ENCODE data around the gene CCNI. TPM values are rescaled to one million over a fixed set of nuclear protein-coding genes. Genes with fewer than 3 reads are reported as not detected.
A peak's percentile ranks its signal among the peaks of the same experiment; 100 is the strongest.
"Not testable (repeated sequence)": the region's sequence is repeated elsewhere in the genome, so short reads cannot be mapped to it uniquely, and the experiment has no call there.

The CCNI gene
- total and polyA plus RNA-seq, 4 experiments from 2014 or later = 226 to 370 (median 356) TPM

GRCh38 chr4:77082886-77083608 is 7.3 kb upstream of the CCNI start:
- no peaks in the 10 kb centered on the region for H3K27me3 Mint-ChIP-seq
- H3K27me3 ChIP-seq (ENCODE audit: insufficient read depth, low read length) = no peaks in the 10 kb centered on the region
- no peak overlapping the region for H3K4me3 Mint-ChIP-seq
- peaks cover 1 to 4% of the 10 kb centered on the region in 2 donors for H3K36me3 Mint-ChIP-seq
- no peak overlapping the region for H3K27ac Mint-ChIP-seq
- no peak overlapping the region for H3K27ac ChIP-seq (ENCODE audit: low read depth, low read length)
- H3K9me3 ChIP-seq (ENCODE audit: control insufficient read depth in 1 of 2, low read length in 2 of 2) = no peaks in the 10 kb centered on the region
- CTCF ChIA-PET (ENCODE audit: partially characterized antibody) = interaction anchor here (1.1 to 3.7 kb wide), 5 partner anchors 10 to 120 kb away, joined by 4 to 23 read pairs (median 4); no protein-coding TSS in a partner anchor
- peaks cover 7% of the 10 kb centered on the region for H3K4me1 ChIP-seq (ENCODE audit: insufficient read depth, low read length)
- POLR2A ChIA-PET (ENCODE audit: partially characterized antibody) = interaction anchor here (0.7 kb wide), 1 partner anchor 65 kb away, joined by 3 read pairs; no protein-coding TSS in a partner anchor
- intact Hi-C loops (cut with micrococcal nuclease) = no loop called here
- DNase-seq = no peak
- H3K36me3 ChIP-seq (ENCODE audit: insufficient read depth, low read length) = no peaks in the 10 kb centered on the region
- H3K4me3 ChIP-seq (ENCODE audit: low read length in 2 of 2) = no peak overlapping the region
- no peaks in the 10 kb centered on the region for H3K9me3 Mint-ChIP-seq
- H3K4me1 Mint-ChIP-seq = peaks cover 7 to 18% (median 11%) of the 10 kb centered on the region in 4 donors

DNA sequence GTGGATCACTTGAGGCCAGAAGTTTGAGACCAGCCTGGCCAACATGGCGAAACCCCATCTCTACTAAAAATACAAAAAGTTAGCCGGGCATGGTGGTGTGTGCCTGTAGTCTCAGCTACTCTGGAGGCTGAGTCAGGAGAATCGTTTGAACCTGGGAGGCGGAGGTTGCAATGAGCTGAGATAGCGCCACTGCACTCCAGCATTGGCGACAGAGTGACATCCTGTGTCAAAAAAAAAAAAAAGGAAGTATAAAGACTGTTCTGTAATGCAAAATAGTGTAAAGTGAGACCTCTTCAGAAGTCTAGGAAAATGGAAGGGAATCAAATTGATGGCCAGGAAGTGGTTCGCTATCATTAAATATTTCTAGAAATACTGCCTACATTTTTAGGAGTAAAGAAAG is 5.0 kb upstream of the CCNI start:
- H3K9me3 ChIP-seq (ENCODE audit: control insufficient read depth in 1 of 2, low read length in 2 of 2); H3K27me3 Mint-ChIP-seq; H3K27ac ChIP-seq (ENCODE audit: low read depth, low read length); H3K27me3 ChIP-seq (ENCODE audit: insufficient read depth, low read length); H3K36me3 Mint-ChIP-seq; H3K36me3 ChIP-seq (ENCODE audit: insufficient read depth, low read length); DNase-seq; intact Hi-C loops (cut with micrococcal nuclease); H3K4me3 ChIP-seq (ENCODE audit: low read length in 2 of 2); H3K9me3 Mint-ChIP-seq: not testable (repeated sequence)
- Mint-ChIP-seq H3K4me1 (peaks cover 17 to 37% (median 25%) of the 10 kb centered on the region in 4 donors), H3K4me3 (peak overlapping the region in 1 of 8 donors; percentile 8), H3K27ac (peak overlapping the region in 5 of 7 donors; percentile 14 to 72 (median 66))
- H3K4me1 ChIP-seq (ENCODE audit: insufficient read depth, low read length) = peaks cover 19% of the 10 kb centered on the region
- ChIA-PET CTCF (ENCODE audit: partially characterized antibody) (interaction anchor here (0.6 to 3.7 kb wide), 4 partner anchors 15 to 117 kb away, joined by 3 to 23 read pairs (median 4); no protein-coding TSS in a partner anchor), POLR2A (ENCODE audit: partially characterized antibody) (interaction anchor here (1.5 kb wide), 1 partner anchor 29 kb away, joined by 3 read pairs; no protein-coding TSS in a partner anchor)

DNA sequence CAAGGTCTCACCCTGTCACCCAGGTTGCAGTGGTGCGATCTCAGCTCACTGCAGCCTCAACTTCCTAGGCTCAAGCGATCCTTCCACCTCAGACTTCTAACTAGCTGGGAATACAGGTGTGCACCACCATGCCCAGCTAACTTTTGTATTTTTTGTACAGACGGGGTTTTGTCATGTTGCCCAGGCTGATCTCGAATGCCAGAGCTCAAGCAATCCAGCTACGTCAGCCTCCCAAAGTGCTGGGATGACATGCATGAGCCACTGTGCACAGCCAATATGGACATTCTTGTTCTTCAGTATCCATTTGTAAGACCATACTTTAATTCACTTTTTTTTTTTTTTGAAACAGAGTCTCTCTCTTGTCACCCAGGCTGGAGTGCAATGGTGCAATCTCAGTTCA is 3.5 kb upstream of the CCNI start:
- H3K36me3 ChIP-seq (ENCODE audit: insufficient read depth, low read length) = no peaks in the 10 kb centered on the region
- H3K9me3 ChIP-seq (ENCODE audit: control insufficient read depth in 1 of 2, low read length in 2 of 2) = no peaks in the 10 kb centered on the region
- H3K4me3 ChIP-seq (ENCODE audit: low read length in 2 of 2) = no peak overlapping the region
- H3K27me3 Mint-ChIP-seq = peaks cover 1 to 4% of the 10 kb centered on the region in 2 donors
- peaks cover 20% of the 10 kb centered on the region for H3K4me1 ChIP-seq (ENCODE audit: insufficient read depth, low read length)
- H3K9me3 Mint-ChIP-seq = peaks cover 0 to 6% (median 0%) of the 10 kb centered on the region in 8 donors
- POLR2A ChIA-PET (ENCODE audit: partially characterized antibody) = interaction anchor here (0.7 to 1.3 kb wide), 2 partner anchors 78 to 94 kb away, joined by 3 read pairs; partner anchors contain the start of gene CCNG2
- intact Hi-C loops (cut with micrococcal nuclease) = loop anchor here (5.0 to 10.0 kb wide), 6 partner anchors 746 to 1696 kb away; partner anchors contain the start of genes BMP2K, NAAA, RCHY1 and SCARB2
- H3K27ac Mint-ChIP-seq = no peak overlapping the region
- H3K36me3 Mint-ChIP-seq = peaks cover 0 to 14% of the 10 kb centered on the region in 2 donors
- H3K27ac ChIP-seq (ENCODE audit: low read depth, low read length) = no peak overlapping the region
- no peak for DNase-seq
- peak overlapping the region in 2 of 8 donors; percentile 20 to 38 for H3K4me3 Mint-ChIP-seq
- peaks cover 19 to 38% (median 24%) of the 10 kb centered on the region in 4 donors for H3K4me1 Mint-ChIP-seq
- CTCF ChIA-PET (ENCODE audit: partially characterized antibody) = interaction anchor here (0.8 to 1.5 kb wide), 3 partner anchors 14 to 124 kb away, joined by 3 to 6 read pairs (median 4); no protein-coding TSS in a partner anchor
- no peaks in the 10 kb centered on the region for H3K27me3 ChIP-seq (ENCODE audit: insufficient read depth, low read length)

GRCh38 chr4:77078401-77078800 is 2.6 kb upstream of the CCNI start:
- H3K36me3 Mint-ChIP-seq = peaks cover 0 to 14% of the 10 kb centered on the region in 2 donors
- peaks cover 1 to 4% of the 10 kb centered on the region in 2 donors for H3K27me3 Mint-ChIP-seq
- ChIA-PET CTCF (ENCODE audit: partially characterized antibody) (interaction anchor here (0.8 to 3.7 kb wide), 4 partner anchors 15 to 125 kb away, joined by 3 to 22 read pairs (median 5); no protein-coding TSS in a partner anchor), POLR2A (ENCODE audit: partially characterized antibody) (interaction anchor here (0.7 to 2.1 kb wide), 4 partner anchors 22 to 95 kb away, joined by 3 to 7 read pairs (median 4); partner anchors contain the start of gene CCNG2)
- H3K4me3 Mint-ChIP-seq = no peak overlapping the region
- H3K9me3 Mint-ChIP-seq = peaks cover 0 to 6% (median 0%) of the 10 kb centered on the region in 8 donors
- peaks cover 19 to 38% (median 24%) of the 10 kb centered on the region in 4 donors for H3K4me1 Mint-ChIP-seq
- Histone ChIP-seq H3K27me3 (ENCODE audit: insufficient read depth, low read length) (no peaks in the 10 kb centered on the region), H3K27ac (ENCODE audit: low read depth, low read length) (no peak overlapping the region), H3K4me3 (ENCODE audit: low read length in 2 of 2) (no peak overlapping the region), H3K9me3 (ENCODE audit: control insufficient read depth in 1 of 2, low read length in 2 of 2) (no peaks in the 10 kb centered on the region), H3K36me3 (ENCODE audit: insufficient read depth, low read length) (no peaks in the 10 kb centered on the region), H3K4me1 (ENCODE audit: insufficient read depth, low read length) (peaks cover 28% of the 10 kb centered on the region)
- no peak for DNase-seq
- H3K27ac Mint-ChIP-seq = peak overlapping the region in 1 of 7 donors; percentile 76
- intact Hi-C loops (cut with micrococcal nuclease) = loop anchor here (5.0 to 10.0 kb wide), 6 partner anchors 746 to 1696 kb away; partner anchors contain the start of genes BMP2K, NAAA, RCHY1 and SCARB2

DNA sequence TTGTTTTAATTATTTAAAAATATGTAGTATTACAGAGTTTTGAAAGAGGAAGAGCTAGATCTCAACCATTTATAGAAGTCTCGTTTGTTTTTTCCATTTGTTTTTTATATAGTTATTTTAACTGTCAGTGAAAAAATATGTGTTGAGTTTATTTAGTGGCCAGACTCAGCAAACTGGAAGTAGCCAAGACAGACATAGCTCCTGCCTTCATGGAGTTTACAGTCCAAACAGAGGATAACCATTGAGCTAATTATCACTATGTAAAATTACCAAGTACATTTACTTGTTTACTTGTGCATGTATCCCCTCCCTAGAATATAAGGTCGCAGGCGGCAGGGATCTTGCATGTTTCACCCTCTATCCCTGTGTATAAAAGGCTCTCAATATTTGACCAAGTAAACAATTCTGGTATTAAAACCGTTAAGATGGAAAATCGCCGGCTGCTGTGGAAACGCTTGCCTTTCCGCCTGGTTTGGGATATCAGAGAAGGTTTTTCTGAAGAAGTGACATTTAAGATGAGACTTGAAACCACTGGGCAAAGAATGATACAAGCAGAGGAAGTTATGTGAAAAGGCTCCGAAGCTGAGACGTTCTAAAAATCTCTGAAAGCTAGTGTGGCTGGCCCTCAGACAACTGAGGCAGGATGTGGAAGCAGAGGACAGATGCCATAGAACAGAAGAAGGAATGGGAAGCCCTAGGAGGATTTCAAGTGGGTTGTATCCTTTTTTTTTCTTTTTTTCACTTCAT is 1.3 kb upstream of the CCNI start:
- DNase-seq = no peak
- Mint-ChIP-seq H3K27ac (peak overlapping the region in 6 of 7 donors; percentile 100), H3K9me3 (peaks cover 0 to 6% (median 0%) of the 10 kb centered on the region in 8 donors), H3K36me3 (peaks cover 0 to 14% of the 10 kb centered on the region in 2 donors), H3K4me3 (peak overlapping the region in 6 of 8 donors; percentile 97 to 99 (median 99)), H3K27me3 (peaks cover 1 to 4% of the 10 kb centered on the region in 2 donors), H3K4me1 (peaks cover 20 to 38% (median 27%) of the 10 kb centered on the region in 4 donors)
- Histone ChIP-seq H3K4me1 (ENCODE audit: insufficient read depth, low read length) (peaks cover 42% of the 10 kb centered on the region), H3K36me3 (ENCODE audit: insufficient read depth, low read length) (no peaks in the 10 kb centered on the region), H3K9me3 (ENCODE audit: control insufficient read depth in 1 of 2, low read length in 2 of 2) (no peaks in the 10 kb centered on the region), H3K27me3 (ENCODE audit: insufficient read depth, low read length) (no peaks in the 10 kb centered on the region), H3K4me3 (ENCODE audit: low read length in 2 of 2) (peak overlapping the region; percentile 11 to 93), H3K27ac (ENCODE audit: low read depth, low read length) (peak overlapping the region; percentile 99)
- POLR2A ChIA-PET (ENCODE audit: partially characterized antibody) = interaction anchor here (0.6 to 4.9 kb wide), 18 partner anchors 9 to 861 kb away, joined by 3 to 60 read pairs (median 4); partner anchors contain the start of gene CCNG2
- CTCF ChIA-PET (ENCODE audit: partially characterized antibody) = interaction anchor here (0.8 to 3.7 kb wide), 7 partner anchors 16 to 126 kb away, joined by 3 to 22 read pairs (median 3); no protein-coding TSS in a partner anchor
- intact Hi-C loops (cut with micrococcal nuclease) = loop anchor here (1.0 to 10.0 kb wide), 11 partner anchors 18 to 1698 kb away; partner anchors contain the start of genes BMP2K, NAAA, NUP54 and RCHY1

DNA sequence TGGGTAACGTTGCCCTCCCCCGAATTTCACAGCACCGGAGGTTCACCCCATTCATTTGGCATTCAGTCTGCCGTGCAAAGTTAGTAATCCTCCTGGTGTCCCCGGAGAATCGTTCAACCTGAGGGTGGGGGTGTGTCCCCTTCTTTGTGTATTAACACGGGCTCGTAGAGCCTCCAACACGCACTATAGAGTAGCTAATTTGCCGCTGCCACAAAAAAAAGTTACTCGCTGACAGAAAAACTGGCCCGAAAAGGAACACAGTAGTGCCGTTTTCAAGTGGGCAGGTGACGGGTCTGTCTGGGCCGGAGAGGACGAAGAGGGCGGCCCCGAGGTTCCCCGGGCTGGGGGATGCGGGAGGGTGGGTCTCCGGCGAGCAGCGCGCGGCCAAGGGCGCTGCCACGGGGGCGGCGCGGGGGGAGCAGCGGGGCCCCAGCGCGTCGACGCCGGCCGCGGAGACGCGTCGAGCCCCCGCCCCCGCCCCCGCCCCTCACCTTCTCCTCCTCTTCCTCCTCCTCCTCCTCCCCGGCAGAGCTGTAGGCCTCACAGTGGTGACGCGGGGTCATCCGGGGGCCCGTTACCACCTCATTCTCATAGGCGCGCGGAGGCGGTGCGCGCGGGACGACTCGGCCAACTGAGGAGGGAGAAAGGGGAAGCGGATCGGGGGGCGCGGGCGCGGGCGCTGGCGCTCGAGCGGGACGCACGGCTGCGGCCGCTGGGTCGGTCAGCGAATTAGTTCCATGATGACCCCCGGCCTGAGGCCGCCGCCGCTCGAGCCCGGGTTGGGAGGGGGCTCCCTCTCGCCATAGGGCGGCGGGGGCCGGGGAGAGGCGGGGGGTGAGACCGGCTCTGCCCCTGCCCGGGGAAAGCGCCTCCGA is 571 bp downstream of the CCNI start:
- Histone ChIP-seq H3K4me1 (ENCODE audit: insufficient read depth, low read length) (peaks cover 55% of the 10 kb centered on the region), H3K27me3 (ENCODE audit: insufficient read depth, low read length) (no peaks in the 10 kb centered on the region)
- peaks cover 27 to 41% (median 31%) of the 10 kb centered on the region in 4 donors for H3K4me1 Mint-ChIP-seq

More for the DNA sequence above, 571 bp downstream of the CCNI start:
- H3K4me3 Mint-ChIP-seq = peak overlapping the region in 6 of 8 donors; percentile 97 to 99 (median 99)
- Histone ChIP-seq H3K9me3 (ENCODE audit: control insufficient read depth in 1 of 2, low read length in 2 of 2) (no peaks in the 10 kb centered on the region), H3K27ac (ENCODE audit: low read depth, low read length) (peak overlapping the region; percentile 99), H3K4me3 (ENCODE audit: low read length in 2 of 2) (peak overlapping the region; percentile 93 to 98), H3K36me3 (ENCODE audit: insufficient read depth, low read length) (no peaks in the 10 kb centered on the region)
- H3K9me3 Mint-ChIP-seq = peaks cover 0 to 6% (median 0%) of the 10 kb centered on the region in 8 donors
- intact Hi-C loops (cut with micrococcal nuclease) = loop anchor here (1.0 to 10.0 kb wide), 7 partner anchors 8 to 1700 kb away; partner anchors contain the start of genes BMP2K, NAAA, RCHY1 and SCARB2
- peak; percentile 80 to 88 (median 82) for DNase-seq
- H3K27me3 Mint-ChIP-seq = peaks cover 1 to 4% of the 10 kb centered on the region in 2 donors
- CTCF ChIA-PET (ENCODE audit: partially characterized antibody) = interaction anchor here (0.7 to 3.7 kb wide), 2 partner anchors 20 to 22 kb away, joined by 3 to 22 read pairs; no protein-coding TSS in a partner anchor
- POLR2A ChIA-PET (ENCODE audit: partially characterized antibody) = interaction anchor here (0.7 to 4.9 kb wide), 15 partner anchors 8 to 1135 kb away, joined by 3 to 60 read pairs (median 5); partner anchors contain the start of genes CCNG2, MRPL1, NAAA and STBD1
- H3K27ac Mint-ChIP-seq = peak overlapping the region in 6 of 7 donors; percentile 100
- H3K36me3 Mint-ChIP-seq = peaks cover 0 to 14% of the 10 kb centered on the region in 2 donors

All from CD4-positive, alpha-beta memory T cell (primary cell).